ENCODE results near the gene AUTS2.

GRCh38 chr7:69640216-69640615 lies 41.9 kb downstream of the AUTS2 start:
- TF ChIP-seq CTCF (conservative IDR thresholded peaks at IDR 0.05; ENCODE audit: low read length), result no peak
- no peak for TF ChIP-seq EZH2phosphoT487 (IDR thresholded peaks at IDR 0.05; ENCODE audit: borderline replicate concordance)
